LNCaP clone FGC (cell line): ENCODE results near the gene ZNF365.

Experiments
- DNase-seq: peaks from one replicate; pipeline ENCODE4 v3.0.0-alpha.2; 2011; ENCODE audit warnings: low read depth
- H3K4me3 ChIP-seq: 2 replicates; pipeline ENCODE4 v1.5.1; 2011; ENCODE audit warnings: mild to moderate bottlenecking, low read depth, low read length, control low read depth
- CTCF ChIP-seq: IDR thresholded peaks from 2 replicates; pipeline ENCODE4 v1.5.1; 2012; ENCODE audit warnings: mild to moderate bottlenecking; ENCODE audit not compliant: control insufficient read depth, insufficient read depth; ENCODE audit errors: extremely low read depth

Gene ZNF365

GRCh38 chr10:62433901-62434300 is 59.7 kb downstream of the ZNF365 start:
- DNase-seq, result no peak
- H3K4me3 ChIP-seq, result no peak overlapping the region
- TF ChIP-seq CTCF, result no peak

- TF ChIP-seq CTCF, result peak; percentile 63
- peak; percentile 43 for DNase-seq
- no peak overlapping the region for H3K4me3 ChIP-seq
Observed at GRCh38 chr10:62437696-62438095, 63.5 kb downstream of the ZNF365 start.

GRCh38 chr10:62442006-62442405 is 67.8 kb downstream of the ZNF365 start:
- TF ChIP-seq CTCF, result no peak
- no peak overlapping the region for H3K4me3 ChIP-seq
- no peak for DNase-seq

- no peak for DNase-seq
- no peak overlapping the region for H3K4me3 ChIP-seq
- no peak for TF ChIP-seq CTCF
Observed at GRCh38 chr10:62442894-62443669, 68.9 kb downstream of the ZNF365 start.

GRCh38 chr10:62443866-62444265 is 69.7 kb downstream of the ZNF365 start:
- DNase-seq, result no peak
- H3K4me3 ChIP-seq, result no peak overlapping the region
- TF ChIP-seq CTCF, result no peak

- no peak overlapping the region for H3K4me3 ChIP-seq
- DNase-seq, result no peak
- TF ChIP-seq CTCF, result no peak
Observed at GRCh38 chr10:62446627-62447026, 72.5 kb downstream of the ZNF365 start.
